ENCODE data around the gene SYNJ1. TPM values are rescaled to one million over a fixed set of nuclear protein-coding genes. Genes with fewer than 3 reads are reported as not detected.

SYNJ1 gene
- total and polyA plus RNA-seq, 2 donors from 2014 or later: 6.6 to 24.3 TPM

DNA sequence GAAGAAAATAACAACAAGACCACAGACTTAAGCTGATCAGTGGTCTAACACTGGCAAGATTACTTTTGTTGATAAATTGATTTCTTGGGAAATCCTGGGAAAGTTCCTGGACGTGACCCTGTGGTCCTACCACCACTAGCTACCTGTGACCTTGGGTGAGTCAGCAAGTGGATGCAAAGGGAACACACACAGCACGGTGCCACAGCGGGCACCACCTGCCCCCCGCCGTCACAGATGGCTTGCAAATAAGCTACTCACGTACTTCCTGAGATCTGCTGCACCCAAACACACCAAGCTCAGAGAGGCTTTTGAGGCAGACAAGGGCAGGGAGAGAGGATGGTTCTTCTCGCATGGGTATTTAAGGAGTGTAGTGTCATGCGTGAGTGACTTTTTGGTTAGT is 128.3 kb downstream of the SYNJ1 start:
- Histone ChIP-seq H3K9me3 (ENCODE audit: control insufficient read depth in 2 of 3, insufficient read depth in 1 of 3, low read length in 3 of 3) (no peaks in the 10 kb centered on the region), H3K4me1 (ENCODE audit: control insufficient read depth in 2 of 3, insufficient read depth in 2 of 3, low read depth in 1 of 3, low read length in 3 of 3) (no peaks in the 10 kb centered on the region), H3K36me3 (ENCODE audit: control insufficient read depth in 2 of 3, insufficient read depth in 3 of 3, low read length in 3 of 3) (peaks cover 7 to 41% (median 33%) of the 10 kb centered on the region in 3 donors), H3K4me3 (ENCODE audit: low read length in 3 of 3) (no peak overlapping the region), H3K27me3 (ENCODE audit: control insufficient read depth, insufficient read depth, low read length) (no peaks in the 10 kb centered on the region), H3K9ac (ENCODE audit: low read length in 3 of 3) (no peak overlapping the region), H3K27ac (ENCODE audit: low read depth in 2 of 2, low read length in 2 of 2) (no peak overlapping the region)
- FAIRE-seq (no peak), DNase-seq (peak in 1 of 5 donors; percentile 23)
- TF ChIP-seq, protein P1, sequence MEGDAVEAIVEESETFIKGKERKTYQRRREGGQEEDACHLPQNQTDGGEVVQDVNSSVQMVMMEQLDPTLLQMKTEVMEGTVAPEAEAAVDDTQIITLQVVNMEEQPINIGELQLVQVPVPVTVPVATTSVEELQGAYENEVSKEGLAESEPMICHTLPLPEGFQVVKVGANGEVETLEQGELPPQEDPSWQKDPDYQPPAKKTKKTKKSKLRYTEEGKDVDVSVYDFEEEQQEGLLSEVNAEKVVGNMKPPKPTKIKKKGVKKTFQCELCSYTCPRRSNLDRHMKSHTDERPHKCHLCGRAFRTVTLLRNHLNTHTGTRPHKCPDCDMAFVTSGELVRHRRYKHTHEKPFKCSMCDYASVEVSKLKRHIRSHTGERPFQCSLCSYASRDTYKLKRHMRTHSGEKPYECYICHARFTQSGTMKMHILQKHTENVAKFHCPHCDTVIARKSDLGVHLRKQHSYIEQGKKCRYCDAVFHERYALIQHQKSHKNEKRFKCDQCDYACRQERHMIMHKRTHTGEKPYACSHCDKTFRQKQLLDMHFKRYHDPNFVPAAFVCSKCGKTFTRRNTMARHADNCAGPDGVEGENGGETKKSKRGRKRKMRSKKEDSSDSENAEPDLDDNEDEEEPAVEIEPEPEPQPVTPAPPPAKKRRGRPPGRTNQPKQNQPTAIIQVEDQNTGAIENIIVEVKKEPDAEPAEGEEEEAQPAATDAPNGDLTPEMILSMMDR (IDR thresholded peaks at IDR 0.05; ENCODE audit: borderline replicate concordance, extremely low read depth, insufficient read depth): no peak
- intact Hi-C loops (cut with DNase I): loop anchor here (10.0 kb wide), 1 partner anchor 195 kb away; no protein-coding TSS in a partner anchor

DNA sequence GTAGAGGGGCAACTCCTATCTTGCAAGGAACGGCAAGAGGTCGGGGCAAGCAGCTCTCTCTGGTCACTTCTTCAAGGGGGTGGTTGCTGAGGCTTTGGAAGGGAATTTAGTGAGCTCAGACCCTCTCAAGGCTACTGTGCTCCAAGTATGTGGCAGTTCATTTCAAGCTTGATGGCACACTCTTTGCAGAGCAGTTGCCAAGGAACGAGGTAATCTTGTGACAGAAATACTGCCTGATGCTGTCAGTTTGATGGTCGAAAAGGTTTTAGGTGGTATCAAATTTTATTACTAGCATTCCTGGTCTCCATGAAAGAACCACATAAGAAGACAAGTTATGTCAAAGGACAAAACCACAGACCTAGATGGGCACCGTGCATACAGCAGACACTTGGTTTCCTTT is 128.7 kb downstream of the SYNJ1 start:
- H3K36me3 ChIP-seq (ENCODE audit: control insufficient read depth in 2 of 3, insufficient read depth in 3 of 3, low read length in 3 of 3): peaks cover 5 to 36% (median 30%) of the 10 kb centered on the region in 3 donors
- H3K4me3 ChIP-seq (ENCODE audit: low read length in 3 of 3): no peak overlapping the region
- no peak for FAIRE-seq
- H3K27me3 ChIP-seq (ENCODE audit: control insufficient read depth, insufficient read depth, low read length): no peaks in the 10 kb centered on the region
- intact Hi-C loops (cut with DNase I): loop anchor here (10.0 kb wide), 1 partner anchor 194 kb away; no protein-coding TSS in a partner anchor
- H3K4me1 ChIP-seq (ENCODE audit: control insufficient read depth in 2 of 3, insufficient read depth in 2 of 3, low read depth in 1 of 3, low read length in 3 of 3): no peaks in the 10 kb centered on the region
- no peak overlapping the region for H3K27ac ChIP-seq (ENCODE audit: low read depth in 2 of 2, low read length in 2 of 2)
- TF ChIP-seq, protein P1 (IDR thresholded peaks at IDR 0.05; ENCODE audit: borderline replicate concordance, extremely low read depth, insufficient read depth): no peak
- no peaks in the 10 kb centered on the region for H3K9me3 ChIP-seq (ENCODE audit: control insufficient read depth in 2 of 3, insufficient read depth in 1 of 3, low read length in 3 of 3)
- no peak overlapping the region for H3K9ac ChIP-seq (ENCODE audit: low read length in 3 of 3)
- DNase-seq: peak in 4 of 5 donors; percentile 66 to 93 (median 84)

DNA sequence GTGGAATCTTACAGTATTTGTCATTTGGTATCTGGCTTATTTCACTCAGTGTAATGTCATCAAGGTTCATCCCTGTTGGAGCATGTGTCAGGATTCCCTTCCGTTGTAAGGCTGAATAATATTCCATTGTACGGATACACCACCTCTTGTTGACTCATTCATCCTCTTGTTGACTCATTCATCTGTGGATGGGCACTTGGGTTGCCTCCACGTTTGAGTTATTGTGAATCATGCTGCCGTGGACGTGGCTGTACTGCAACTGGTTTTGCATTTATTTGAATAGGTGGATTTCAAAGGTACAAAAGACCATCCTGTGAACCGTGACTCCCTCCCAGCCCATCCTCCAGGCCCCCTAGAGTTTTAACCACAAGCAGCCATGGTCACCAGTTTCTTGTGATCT is 130.6 kb downstream of the SYNJ1 start:
- Histone ChIP-seq H3K4me1 (ENCODE audit: control insufficient read depth in 2 of 3, insufficient read depth in 2 of 3, low read depth in 1 of 3, low read length in 3 of 3) (no peaks in the 10 kb centered on the region), H3K27ac (ENCODE audit: low read depth in 2 of 2, low read length in 2 of 2) (no peak overlapping the region), H3K36me3 (ENCODE audit: control insufficient read depth in 2 of 3, insufficient read depth in 3 of 3, low read length in 3 of 3) (peaks cover 0 to 19% (median 16%) of the 10 kb centered on the region in 3 donors), H3K9me3 (ENCODE audit: control insufficient read depth in 2 of 3, insufficient read depth in 1 of 3, low read length in 3 of 3) (no peaks in the 10 kb centered on the region), H3K27me3 (ENCODE audit: control insufficient read depth, insufficient read depth, low read length) (no peaks in the 10 kb centered on the region), H3K4me3 (ENCODE audit: low read length in 3 of 3) (no peak overlapping the region), H3K9ac (ENCODE audit: low read length in 3 of 3) (no peak overlapping the region)
- TF ChIP-seq, protein P1 (IDR thresholded peaks at IDR 0.05; ENCODE audit: borderline replicate concordance, extremely low read depth, insufficient read depth): no peak
- intact Hi-C loops (cut with DNase I): loop anchor here (10.0 kb wide), 1 partner anchor 192 kb away; no protein-coding TSS in a partner anchor
- DNase-seq (no peak), FAIRE-seq (no peak)

DNA sequence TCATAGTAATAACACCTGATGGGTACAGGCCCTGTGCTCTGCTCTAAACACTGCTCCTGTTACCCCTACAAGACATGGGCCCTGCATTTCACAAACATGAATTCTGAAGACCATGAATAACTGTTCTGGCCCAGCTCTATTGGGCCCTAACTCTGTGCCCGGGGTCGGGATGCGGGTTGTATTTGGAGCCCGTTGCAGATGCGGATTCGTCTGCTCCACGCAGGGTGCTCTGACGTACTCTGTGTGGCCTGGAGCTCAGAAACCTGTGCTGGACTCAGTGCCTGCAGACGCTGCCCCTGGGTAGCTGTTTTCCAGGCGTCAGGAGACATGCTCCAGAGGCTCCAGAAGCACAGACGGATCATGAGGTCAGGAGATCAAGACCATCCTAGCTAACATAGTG is 132.4 kb downstream of the SYNJ1 start:
- TF ChIP-seq, protein P1 (IDR thresholded peaks at IDR 0.05; ENCODE audit: borderline replicate concordance, extremely low read depth, insufficient read depth): no peak
- intact Hi-C loops (cut with DNase I): loop anchor here (10.0 kb wide), 1 partner anchor 191 kb away; no protein-coding TSS in a partner anchor
- Histone ChIP-seq H3K9ac (ENCODE audit: low read length in 3 of 3) (no peak overlapping the region), H3K4me1 (ENCODE audit: control insufficient read depth in 2 of 3, insufficient read depth in 2 of 3, low read depth in 1 of 3, low read length in 3 of 3) (no peaks in the 10 kb centered on the region), H3K4me3 (ENCODE audit: low read length in 3 of 3) (no peak overlapping the region), H3K36me3 (ENCODE audit: control insufficient read depth in 2 of 3, insufficient read depth in 3 of 3, low read length in 3 of 3) (peaks cover 0 to 12% (median 9%) of the 10 kb centered on the region in 3 donors), H3K27me3 (ENCODE audit: control insufficient read depth, insufficient read depth, low read length) (no peaks in the 10 kb centered on the region), H3K27ac (ENCODE audit: low read depth in 2 of 2, low read length in 2 of 2) (no peak overlapping the region), H3K9me3 (ENCODE audit: control insufficient read depth in 2 of 3, insufficient read depth in 1 of 3, low read length in 3 of 3) (no peaks in the 10 kb centered on the region)
- FAIRE-seq (no peak), DNase-seq (no peak)

All from kidney (tissue), 14 donors.